GM21825 (cell line): Measurements from ENCODE around the gene NOX3.
"Not testable (repeated sequence)": the region's sequence is repeated elsewhere in the genome, so short reads cannot be mapped to it uniquely, and the experiment has no call there.

Experiments
- ATAC-seq: cut with Tn5 transposase; IDR thresholded peaks from one replicate; pipeline ENCODE4 v1.9.1; 2021; ENCODE audit warnings: mild to moderate bottlenecking, moderate library complexity; ENCODE audit not compliant: unreplicated experiment

The NOX3 gene, protein sequence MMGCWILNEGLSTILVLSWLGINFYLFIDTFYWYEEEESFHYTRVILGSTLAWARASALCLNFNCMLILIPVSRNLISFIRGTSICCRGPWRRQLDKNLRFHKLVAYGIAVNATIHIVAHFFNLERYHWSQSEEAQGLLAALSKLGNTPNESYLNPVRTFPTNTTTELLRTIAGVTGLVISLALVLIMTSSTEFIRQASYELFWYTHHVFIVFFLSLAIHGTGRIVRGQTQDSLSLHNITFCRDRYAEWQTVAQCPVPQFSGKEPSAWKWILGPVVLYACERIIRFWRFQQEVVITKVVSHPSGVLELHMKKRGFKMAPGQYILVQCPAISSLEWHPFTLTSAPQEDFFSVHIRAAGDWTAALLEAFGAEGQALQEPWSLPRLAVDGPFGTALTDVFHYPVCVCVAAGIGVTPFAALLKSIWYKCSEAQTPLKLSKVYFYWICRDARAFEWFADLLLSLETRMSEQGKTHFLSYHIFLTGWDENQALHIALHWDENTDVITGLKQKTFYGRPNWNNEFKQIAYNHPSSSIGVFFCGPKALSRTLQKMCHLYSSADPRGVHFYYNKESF

DNA sequence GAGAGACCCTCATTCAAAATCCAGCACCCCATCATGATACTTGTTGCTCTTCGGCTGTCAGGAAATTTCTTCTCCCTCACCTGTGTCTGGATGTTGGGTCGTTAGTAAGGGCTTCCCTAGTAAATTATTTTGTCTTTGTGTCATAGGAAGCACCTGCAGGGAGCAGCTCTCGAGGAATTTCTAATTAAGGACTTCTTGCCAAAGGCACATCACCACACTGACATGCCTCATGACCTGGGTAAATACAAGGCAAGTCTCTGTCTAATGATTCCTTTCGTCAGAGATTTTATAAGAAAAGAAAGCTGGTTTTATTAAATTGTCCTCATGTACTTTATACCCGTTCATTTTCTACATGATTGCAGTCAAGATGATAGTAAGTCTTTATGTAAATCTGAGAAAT is at the start of gene NOX3:
NOX3 (minus strand) TSS at position 74 of the 400 bp plus-strand sequence; CDS start at position 35, 39 bp downstream.
- no peak for ATAC-seq

DNA sequence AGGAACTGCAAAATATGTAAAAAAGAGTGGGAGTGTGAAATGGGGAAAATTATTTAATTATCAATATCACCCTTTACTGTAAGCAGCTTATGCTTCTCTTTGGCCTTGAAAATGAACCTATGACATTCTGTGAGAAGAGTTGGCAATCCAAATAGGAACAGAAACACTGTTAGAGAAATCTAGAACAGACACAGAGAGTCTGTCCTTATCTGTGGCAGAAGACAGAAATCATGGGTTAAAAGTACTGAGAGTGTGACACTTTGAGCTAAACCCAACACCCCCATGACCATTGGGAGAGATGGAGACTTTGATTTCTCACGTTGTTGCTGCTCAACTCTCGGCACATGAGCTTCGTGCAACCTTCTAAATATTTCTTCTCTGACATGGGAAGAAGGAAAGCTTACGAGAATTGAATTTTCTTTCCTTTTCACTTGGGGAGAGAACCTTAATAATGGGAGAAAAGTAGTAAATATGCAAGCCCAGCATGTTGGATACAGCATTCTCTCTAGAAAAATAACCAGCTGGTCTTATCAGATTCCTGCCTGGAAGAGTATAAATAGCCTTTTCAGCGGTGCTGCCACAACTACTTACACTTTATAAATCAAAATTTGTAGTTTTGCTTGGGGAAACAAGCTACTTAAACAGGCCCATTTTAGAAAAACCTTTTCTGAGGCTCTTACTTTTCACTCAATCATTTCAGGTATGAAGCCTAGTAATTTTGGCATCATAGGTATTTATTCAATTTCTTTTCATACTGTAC is 49.4 kb upstream of the NOX3 start:
- no peak for ATAC-seq

DNA sequence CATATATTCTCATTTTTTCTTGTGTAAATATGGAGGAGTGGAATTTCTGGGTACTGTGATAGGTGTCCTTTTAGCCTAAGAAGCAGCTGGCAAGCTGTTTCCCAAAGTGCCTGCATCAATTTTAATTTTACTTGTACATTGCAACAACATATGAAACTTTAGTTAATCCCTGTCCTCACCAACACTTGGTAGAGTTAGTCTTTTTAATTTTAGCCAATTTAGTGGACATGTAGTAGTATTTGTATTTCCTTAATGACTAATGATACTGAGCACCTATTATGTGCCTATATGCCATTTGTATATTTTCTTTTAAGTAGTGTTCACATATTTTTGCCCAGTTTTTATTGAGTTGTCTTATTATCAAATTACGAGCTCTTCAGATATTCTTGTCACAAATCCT is 46.8 kb upstream of the NOX3 start:
- no peak for ATAC-seq

DNA sequence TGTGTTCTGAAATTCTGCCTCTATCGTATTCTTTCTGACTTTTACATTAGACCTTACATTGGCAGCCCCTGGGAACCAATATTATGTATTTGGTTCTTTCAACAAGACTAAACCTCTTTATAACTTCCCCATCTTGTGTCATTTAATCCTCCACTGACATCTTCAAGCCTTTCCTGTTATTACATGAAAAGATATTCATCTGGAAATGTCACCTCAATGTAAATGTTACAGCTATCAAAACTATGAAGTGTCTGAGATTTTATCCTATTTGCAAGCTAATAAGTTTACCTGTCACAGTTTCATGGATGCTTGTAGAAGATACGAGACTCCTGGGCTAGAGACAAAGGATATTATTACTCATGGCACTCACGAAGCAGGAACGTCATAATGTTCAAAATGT is 43.9 kb upstream of the NOX3 start:
- no peak for ATAC-seq

DNA sequence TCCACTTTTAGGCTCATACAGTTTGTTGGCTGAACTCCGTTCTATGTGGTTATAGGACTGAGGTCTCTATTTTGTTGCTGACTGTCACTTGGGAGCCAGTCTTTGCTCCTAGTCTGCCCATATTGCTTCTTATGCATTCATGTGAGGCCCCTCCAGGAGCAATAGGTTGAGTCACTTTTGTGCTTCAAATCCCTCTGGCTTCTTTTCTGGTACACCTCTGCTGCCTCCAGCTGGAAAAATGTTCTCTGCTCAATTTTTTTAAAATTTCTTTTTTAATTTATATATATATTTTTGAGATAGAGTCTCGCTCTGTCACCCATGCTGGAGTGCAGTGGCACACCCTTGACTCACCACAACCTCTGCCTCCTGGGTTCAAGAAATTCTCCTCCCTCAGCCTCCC is 42.7 kb upstream of the NOX3 start:
- no peak for ATAC-seq

- ATAC-seq, result no peak
Measured at GRCh38 chr6:155497273-155497672, 41.6 kb upstream of the NOX3 start.

- no peak for ATAC-seq
Measured at GRCh38 chr6:155495011-155495768, 39.6 kb upstream of the NOX3 start.

DNA sequence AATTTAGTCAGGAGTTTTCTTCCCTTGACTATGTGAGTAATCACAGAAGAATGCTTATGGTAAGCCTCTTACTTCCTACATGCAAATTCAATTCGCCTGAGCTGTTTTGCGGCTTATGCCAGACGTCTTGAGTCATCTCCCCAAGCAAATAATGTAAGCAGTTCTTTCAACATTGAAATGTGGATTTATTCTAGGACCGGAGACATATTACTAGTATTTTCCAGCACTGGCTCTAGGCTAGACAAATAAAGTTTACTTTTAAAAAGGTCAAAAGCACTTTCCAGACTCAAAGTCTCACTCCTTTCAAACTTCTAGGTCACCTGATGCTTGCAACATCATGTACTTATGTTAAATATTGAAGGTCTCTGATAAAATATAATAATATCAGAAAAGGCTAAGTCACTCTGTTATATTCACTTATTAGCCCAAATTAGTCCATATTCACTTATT is 38.1 kb upstream of the NOX3 start:
- ATAC-seq, result peak; percentile 94

GRCh38 chr6:155493026-155493693 is 37.5 kb upstream of the NOX3 start:
- peak; percentile 11 for ATAC-seq

GRCh38 chr6:155492061-155492735 is 36.6 kb upstream of the NOX3 start:
- no peak for ATAC-seq

- no peak for ATAC-seq
Measured at GRCh38 chr6:155491421-155491820, 35.8 kb upstream of the NOX3 start.

DNA sequence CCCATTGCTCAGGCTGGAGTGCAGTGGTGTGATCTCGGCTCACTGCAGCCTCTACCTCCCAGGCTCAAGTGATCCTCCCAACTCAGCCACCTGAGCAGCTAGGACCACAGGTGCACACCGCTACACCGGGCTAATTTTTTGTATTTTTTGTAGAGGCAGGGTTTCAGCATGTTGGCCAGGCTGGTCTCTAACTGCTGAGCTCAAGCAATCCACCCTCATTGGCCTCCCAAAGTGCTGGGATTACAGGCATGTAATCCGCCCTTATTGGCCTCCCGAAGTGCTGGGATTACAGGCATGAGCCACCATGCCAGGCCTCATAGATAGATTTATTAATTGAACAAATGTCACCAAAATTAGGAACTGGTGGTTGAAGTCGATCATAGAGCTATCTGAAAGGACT is 32.6 kb upstream of the NOX3 start:
- not testable (repeated sequence) for ATAC-seq

GRCh38 chr6:155487371-155488130 is 31.9 kb upstream of the NOX3 start:
- ATAC-seq, result no peak

DNA sequence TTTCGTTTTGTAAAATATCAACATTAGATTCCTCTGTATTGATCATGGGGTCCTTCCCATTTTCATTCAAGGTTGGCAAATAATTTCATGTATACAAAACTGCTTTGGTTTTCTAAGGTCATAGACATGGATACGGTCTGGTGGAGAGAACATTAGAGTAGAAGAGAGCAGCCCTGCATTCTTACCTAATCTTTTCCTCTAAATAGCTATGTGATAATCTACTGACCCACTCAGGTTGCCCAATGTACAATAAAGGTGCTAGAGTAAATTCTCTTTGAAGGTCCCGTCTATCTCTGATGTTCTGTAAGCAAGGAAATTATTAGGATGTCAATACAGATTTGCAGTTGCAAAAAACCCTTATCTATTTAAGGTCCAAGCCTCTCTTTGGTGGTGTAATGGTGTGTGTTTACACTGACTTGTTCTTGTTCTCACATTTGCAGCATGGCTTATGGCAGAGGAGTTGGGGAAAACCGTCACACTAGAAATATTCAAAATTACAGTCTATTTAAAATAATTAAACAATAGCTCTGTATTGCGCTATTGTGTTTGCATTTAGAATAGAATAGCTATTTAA is 31.2 kb upstream of the NOX3 start:
- ATAC-seq, result no peak

DNA sequence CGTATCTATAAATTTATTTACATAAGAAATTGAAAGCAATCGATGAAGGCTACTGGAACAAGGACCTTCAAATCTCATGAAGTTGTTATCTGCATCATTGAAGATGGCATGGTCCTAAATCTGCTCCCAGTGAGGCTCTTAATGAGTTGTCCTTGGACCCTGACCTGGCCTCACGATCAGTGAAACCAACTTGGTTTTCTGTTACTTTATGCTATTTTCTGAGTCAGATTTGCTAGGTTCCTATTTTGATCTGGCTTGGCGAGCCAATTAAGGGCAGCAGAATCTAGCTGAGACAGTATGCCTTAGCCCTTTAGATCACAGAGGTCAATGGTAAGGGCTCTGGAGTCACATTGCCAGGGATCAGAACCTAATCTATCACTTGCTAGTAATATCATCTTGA is 30.1 kb upstream of the NOX3 start:
- no peak for ATAC-seq

DNA sequence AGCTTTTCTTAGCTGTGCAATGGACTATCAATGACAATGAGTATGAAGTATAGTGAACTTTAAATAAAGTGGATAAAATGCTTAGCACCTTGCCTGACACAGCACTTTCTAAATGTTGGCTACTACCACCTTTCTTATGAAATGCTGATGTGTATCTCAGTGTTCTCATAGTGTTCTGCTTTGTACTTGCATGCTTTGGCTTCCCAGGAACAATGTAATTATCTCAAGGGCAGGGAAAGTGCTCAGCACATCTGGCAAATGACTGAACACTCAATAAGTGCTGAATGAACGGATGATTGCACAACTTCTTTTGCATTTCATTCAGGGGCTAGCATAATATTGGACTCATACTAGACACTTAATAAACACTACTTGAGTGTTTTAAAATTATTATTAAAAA is 28.2 kb upstream of the NOX3 start:
- no peak for ATAC-seq

GRCh38 chr6:155481215-155481614 is 25.6 kb upstream of the NOX3 start:
- no peak for ATAC-seq

- ATAC-seq, result no peak
Measured at GRCh38 chr6:155473741-155474140, 18.1 kb upstream of the NOX3 start.

GRCh38 chr6:155472886-155473285 is 17.2 kb upstream of the NOX3 start:
- no peak for ATAC-seq
